Epithelial cell of proximal tubule (primary cell): Measurements from ENCODE around the gene FGFR1OP2. TPM values are rescaled to one million over a fixed set of nuclear protein-coding genes. Genes with fewer than 3 reads are reported as not detected.
A peak's percentile ranks its signal among the peaks of the same experiment; 100 is the strongest.

ENCODE experiments used
- DNase-seq: peaks from one replicate; pipeline ENCODE4 v3.0.0-alpha.2; 2011; ENCODE audit warnings: low read depth
- H3K4me3 ChIP-seq: 2 replicates; pipeline ENCODE4 v1.5.1; 2011; ENCODE audit warnings: low read depth, mild to moderate bottlenecking, low read length
- CTCF ChIP-seq: conservative IDR thresholded peaks from 2 replicates; pipeline ENCODE4 v1.5.1; 2012; ENCODE audit warnings: low read depth, mild to moderate bottlenecking, low read length
- total RNA-seq: library from RNA; depleted of rRNA; stranded (reverse); fragments of >200 nt; gene quantifications from 2 replicates; pipeline ENCODE4 v1.2.3, GENCODE V29; 2015

Gene FGFR1OP2
- total RNA-seq, 1 donor from 2014 or later: 27.3 TPM

GRCh38 chr12:26906704-26907103 is 31.6 kb upstream of the FGFR1OP2 start:
- H3K4me3 ChIP-seq: no peak overlapping the region
- no peak for DNase-seq
- no peak for TF ChIP-seq CTCF

- no peak overlapping the region for H3K4me3 ChIP-seq
- no peak for DNase-seq
- TF ChIP-seq CTCF: peak; percentile 25
Observed at GRCh38 chr12:26918321-26919215, 19.7 kb upstream of the FGFR1OP2 start.

GRCh38 chr12:26919216-26919555 is 19.1 kb upstream of the FGFR1OP2 start:
- TF ChIP-seq CTCF: no peak
- no peak overlapping the region for H3K4me3 ChIP-seq
- DNase-seq: no peak

GRCh38 chr12:26921886-26922285 is 16.4 kb upstream of the FGFR1OP2 start:
- no peak for DNase-seq
- TF ChIP-seq CTCF: no peak
- no peak overlapping the region for H3K4me3 ChIP-seq

- DNase-seq: no peak
- no peak overlapping the region for H3K4me3 ChIP-seq
- no peak for TF ChIP-seq CTCF
Observed at GRCh38 chr12:26928661-26929060, 9.6 kb upstream of the FGFR1OP2 start.

- DNase-seq: no peak
- no peak overlapping the region for H3K4me3 ChIP-seq
- TF ChIP-seq CTCF: no peak
Observed at GRCh38 chr12:26929590-26929989, 8.7 kb upstream of the FGFR1OP2 start.
